ENCODE results near the gene MCF2.

MCF2 gene

DNA sequence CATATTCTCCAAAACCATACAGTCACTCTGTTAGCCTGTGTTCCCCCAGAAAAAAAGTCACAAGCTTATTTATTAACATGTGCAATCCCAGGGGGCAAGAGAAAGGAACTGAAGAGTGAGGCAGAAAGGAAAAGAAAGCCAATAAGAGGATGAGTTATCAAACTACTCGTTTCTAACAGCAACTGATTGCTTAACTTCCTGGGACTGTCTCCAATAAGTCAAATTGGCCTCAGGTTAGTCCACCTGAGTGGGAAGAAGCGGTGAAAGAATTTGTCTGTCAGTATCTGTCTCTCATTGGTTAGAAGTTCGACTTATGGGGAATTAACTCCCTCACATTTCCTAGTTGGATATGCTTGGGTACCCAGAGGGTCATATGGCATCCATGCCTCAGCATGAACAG is 163.4 kb downstream of the MCF2 start:
- Histone ChIP-seq H3K4me1 (ENCODE audit: insufficient read depth, insufficient read length) (no peaks in the 10 kb centered on the region), H3K27me3 (ENCODE audit: insufficient read depth, insufficient read length) (no peaks in the 10 kb centered on the region), H3K9me3 (ENCODE audit: insufficient read depth, low read length) (no peaks in the 10 kb centered on the region), H3K4me3 (ENCODE audit: insufficient read length, low read depth) (no peak overlapping the region), H3K9ac (ENCODE audit: insufficient read length, low read depth) (no peak overlapping the region), H3K36me3 (ENCODE audit: insufficient read depth, insufficient read length, low read length) (no peaks in the 10 kb centered on the region)
- no peak for DNase-seq (ENCODE audit: low read depth, low spot score)
- no peak for TF ChIP-seq SUZ12 (IDR thresholded peaks at IDR 0.05; ENCODE audit: extremely low read depth, insufficient read depth, insufficient read length)
- TF ChIP-seq ZNF274 (IDR thresholded peaks at IDR 0.05; ENCODE audit: low read depth, low read length): no peak
- TF ChIP-seq YY1 (IDR thresholded peaks at IDR 0.05; ENCODE audit: insufficient read depth, insufficient read length): no peak

DNA sequence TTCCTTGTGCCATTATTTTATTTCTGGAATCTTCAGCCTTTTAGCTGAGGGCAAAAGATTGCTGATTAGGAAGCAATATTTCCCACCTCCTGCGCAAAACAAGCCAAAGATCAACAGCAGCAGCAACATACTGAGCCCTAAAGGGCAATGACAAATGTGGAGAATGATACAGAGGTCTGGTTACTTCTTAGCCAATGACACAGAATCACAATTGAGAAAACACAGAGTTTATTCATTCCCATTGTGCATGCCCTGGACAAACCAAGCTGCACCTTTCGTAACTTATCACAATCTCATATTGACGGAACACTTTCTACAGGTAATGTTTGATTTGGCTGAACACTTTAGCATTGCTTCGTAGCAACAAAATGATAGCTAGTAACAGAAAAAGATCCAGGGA is 164.0 kb downstream of the MCF2 start:
- Histone ChIP-seq H3K9ac (ENCODE audit: insufficient read length, low read depth) (no peak overlapping the region), H3K9me3 (ENCODE audit: insufficient read depth, low read length) (no peaks in the 10 kb centered on the region), H3K36me3 (ENCODE audit: insufficient read depth, insufficient read length, low read length) (no peaks in the 10 kb centered on the region), H3K4me1 (ENCODE audit: insufficient read depth, insufficient read length) (no peaks in the 10 kb centered on the region), H3K4me3 (ENCODE audit: insufficient read length, low read depth) (no peak overlapping the region), H3K27me3 (ENCODE audit: insufficient read depth, insufficient read length) (no peaks in the 10 kb centered on the region)
- TF ChIP-seq ZNF274 (IDR thresholded peaks at IDR 0.05; ENCODE audit: low read depth, low read length): no peak
- TF ChIP-seq SUZ12 (IDR thresholded peaks at IDR 0.05; ENCODE audit: extremely low read depth, insufficient read depth, insufficient read length): no peak
- TF ChIP-seq YY1 (IDR thresholded peaks at IDR 0.05; ENCODE audit: insufficient read depth, insufficient read length): no peak
- DNase-seq (ENCODE audit: low read depth, low spot score): no peak

DNA sequence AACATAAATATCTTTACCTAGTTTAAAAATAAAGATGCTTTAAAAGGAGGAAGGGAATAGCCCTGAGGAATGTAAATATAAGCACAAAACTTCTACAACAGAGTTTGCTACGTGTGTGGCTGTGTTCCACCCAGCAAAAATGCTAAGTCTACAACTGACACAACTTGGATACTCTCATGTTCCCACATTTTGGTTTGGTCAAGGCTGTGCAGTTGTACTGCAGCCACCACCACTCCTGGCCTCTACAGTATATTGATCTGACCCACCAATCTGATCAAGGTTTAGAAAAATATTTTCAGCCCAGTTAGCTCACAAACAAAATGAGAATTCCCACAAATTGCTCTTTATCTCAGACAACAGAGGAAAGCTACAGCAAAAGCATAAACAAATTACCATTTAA is 165.3 kb downstream of the MCF2 start:
- Histone ChIP-seq H3K27me3 (ENCODE audit: insufficient read depth, insufficient read length) (no peaks in the 10 kb centered on the region), H3K9ac (ENCODE audit: insufficient read length, low read depth) (no peak overlapping the region)

DNA sequence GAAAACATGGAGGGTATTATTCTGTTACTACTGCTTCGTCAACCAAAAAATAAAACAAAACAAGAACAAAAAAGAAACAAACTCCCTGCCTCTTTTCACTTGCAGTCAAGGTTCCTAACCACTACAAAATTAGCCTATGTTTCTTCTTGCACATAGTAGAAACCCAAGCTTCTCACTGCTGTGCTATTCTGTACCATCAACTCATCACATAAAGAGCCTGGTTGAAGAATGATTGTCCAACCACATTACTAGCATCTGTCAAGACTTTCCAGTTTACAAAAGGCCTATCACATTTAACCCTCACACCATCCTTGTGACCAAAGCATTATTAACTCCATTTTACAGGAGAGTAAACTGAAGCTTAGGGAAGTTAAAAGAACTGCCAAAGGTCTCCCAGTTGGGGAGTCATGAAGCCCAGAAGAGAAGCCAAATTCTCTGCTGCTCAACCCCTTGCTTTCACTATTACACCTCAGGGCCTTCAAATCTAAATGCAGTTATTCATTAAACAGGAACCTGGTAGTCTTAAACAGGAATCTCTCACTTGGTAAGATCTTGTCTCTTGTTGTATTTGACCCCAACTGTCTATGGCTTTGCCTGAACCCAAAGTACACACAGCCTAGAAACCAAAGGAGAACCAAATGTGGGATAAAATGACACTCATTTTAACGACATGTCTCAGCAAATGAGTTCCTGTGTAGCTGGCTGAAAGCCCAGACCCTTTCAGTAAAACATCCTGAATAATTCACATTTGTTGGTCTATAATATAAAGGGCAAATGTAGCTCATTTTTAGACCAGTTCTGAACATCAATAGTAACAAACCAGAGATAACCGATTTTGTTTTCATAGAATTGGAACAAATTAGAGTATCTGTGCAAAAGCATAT is 168.8 kb downstream of the MCF2 start:
- Histone ChIP-seq H3K9me3 (ENCODE audit: insufficient read depth, low read length) (no peaks in the 10 kb centered on the region), H3K36me3 (ENCODE audit: insufficient read depth, insufficient read length, low read length) (no peaks in the 10 kb centered on the region), H3K4me1 (ENCODE audit: insufficient read depth, insufficient read length) (no peaks in the 10 kb centered on the region), H3K27me3 (ENCODE audit: insufficient read depth, insufficient read length) (no peaks in the 10 kb centered on the region), H3K9ac (ENCODE audit: insufficient read length, low read depth) (no peak overlapping the region), H3K4me3 (ENCODE audit: insufficient read length, low read depth) (no peak overlapping the region)
- DNase-seq (ENCODE audit: low read depth, low spot score): no peak
- no peak for TF ChIP-seq ZNF274 (IDR thresholded peaks at IDR 0.05; ENCODE audit: low read depth, low read length)
- TF ChIP-seq YY1 (IDR thresholded peaks at IDR 0.05; ENCODE audit: insufficient read depth, insufficient read length): no peak
- no peak for TF ChIP-seq SUZ12 (IDR thresholded peaks at IDR 0.05; ENCODE audit: extremely low read depth, insufficient read depth, insufficient read length)

More for the DNA sequence above, 165.3 kb downstream of the MCF2 start:
- no peak overlapping the region for H3K4me3 ChIP-seq (ENCODE audit: insufficient read length, low read depth)
- no peaks in the 10 kb centered on the region for H3K4me1 ChIP-seq (ENCODE audit: insufficient read depth, insufficient read length)
- no peak for DNase-seq (ENCODE audit: low read depth, low spot score)
- H3K9me3 ChIP-seq (ENCODE audit: insufficient read depth, low read length): no peaks in the 10 kb centered on the region
- TF ChIP-seq YY1 (IDR thresholded peaks at IDR 0.05; ENCODE audit: insufficient read depth, insufficient read length): no peak
- no peak for TF ChIP-seq SUZ12 (IDR thresholded peaks at IDR 0.05; ENCODE audit: extremely low read depth, insufficient read depth, insufficient read length)
- TF ChIP-seq ZNF274 (IDR thresholded peaks at IDR 0.05; ENCODE audit: low read depth, low read length): no peak
- H3K36me3 ChIP-seq (ENCODE audit: insufficient read depth, insufficient read length, low read length): no peaks in the 10 kb centered on the region

DNA sequence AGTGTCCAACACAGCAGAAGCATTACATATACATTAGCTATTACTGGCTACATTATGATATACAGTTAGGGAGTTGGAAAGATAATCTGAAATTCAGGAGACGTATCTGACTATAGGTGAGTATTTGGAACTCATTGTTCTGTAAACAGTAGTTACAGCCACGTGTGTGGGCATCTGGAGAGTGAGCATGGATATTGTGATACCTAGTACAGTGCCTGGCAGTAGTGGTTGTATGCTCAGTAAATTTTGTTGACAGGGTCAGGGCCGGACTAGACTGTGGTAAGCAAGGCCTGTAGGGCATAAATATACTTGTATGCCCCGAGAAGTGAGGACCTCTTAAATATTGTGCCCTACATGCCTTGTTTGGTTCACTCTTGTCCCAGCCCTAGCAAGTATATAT is 174.5 kb downstream of the MCF2 start:
- Histone ChIP-seq H3K9ac (ENCODE audit: insufficient read length, low read depth) (no peak overlapping the region), H3K9me3 (ENCODE audit: insufficient read depth, low read length) (no peaks in the 10 kb centered on the region), H3K27me3 (ENCODE audit: insufficient read depth, insufficient read length) (no peaks in the 10 kb centered on the region), H3K36me3 (ENCODE audit: insufficient read depth, insufficient read length, low read length) (no peaks in the 10 kb centered on the region), H3K4me1 (ENCODE audit: insufficient read depth, insufficient read length) (no peaks in the 10 kb centered on the region), H3K4me3 (ENCODE audit: insufficient read length, low read depth) (no peak overlapping the region)
- no peak for DNase-seq (ENCODE audit: low read depth, low spot score)
- no peak for TF ChIP-seq YY1 (IDR thresholded peaks at IDR 0.05; ENCODE audit: insufficient read depth, insufficient read length)
- TF ChIP-seq ZNF274 (IDR thresholded peaks at IDR 0.05; ENCODE audit: low read depth, low read length): no peak
- TF ChIP-seq SUZ12 (IDR thresholded peaks at IDR 0.05; ENCODE audit: extremely low read depth, insufficient read depth, insufficient read length): no peak

DNA sequence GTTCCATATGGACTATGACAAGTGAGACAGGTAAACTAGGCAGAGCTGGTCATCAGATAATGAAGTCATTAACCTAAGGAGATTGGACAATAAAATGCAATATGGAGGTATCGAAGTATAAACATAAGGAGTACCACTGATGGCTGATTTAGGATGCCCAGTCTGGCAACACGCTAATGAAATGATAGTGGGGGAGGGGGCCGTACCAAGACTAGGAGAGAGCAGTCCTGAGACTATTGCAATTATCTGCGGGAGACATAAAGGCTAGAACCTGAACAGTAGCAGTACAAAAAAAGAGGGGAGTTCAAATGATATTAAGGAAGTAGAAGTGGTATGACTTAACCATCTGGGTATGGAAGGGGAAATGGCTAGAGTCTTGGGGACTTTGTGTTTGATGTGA is 175.1 kb downstream of the MCF2 start:
- no peaks in the 10 kb centered on the region for H3K27me3 ChIP-seq (ENCODE audit: insufficient read depth, insufficient read length)
- H3K36me3 ChIP-seq (ENCODE audit: insufficient read depth, insufficient read length, low read length): no peaks in the 10 kb centered on the region
- no peak overlapping the region for H3K4me3 ChIP-seq (ENCODE audit: insufficient read length, low read depth)
- H3K9ac ChIP-seq (ENCODE audit: insufficient read length, low read depth): no peak overlapping the region
- no peaks in the 10 kb centered on the region for H3K4me1 ChIP-seq (ENCODE audit: insufficient read depth, insufficient read length)
- no peaks in the 10 kb centered on the region for H3K9me3 ChIP-seq (ENCODE audit: insufficient read depth, low read length)
- TF ChIP-seq SUZ12 (IDR thresholded peaks at IDR 0.05; ENCODE audit: extremely low read depth, insufficient read depth, insufficient read length) (no peak), ZNF274 (IDR thresholded peaks at IDR 0.05; ENCODE audit: low read depth, low read length) (no peak), YY1 (IDR thresholded peaks at IDR 0.05; ENCODE audit: insufficient read depth, insufficient read length) (no peak)
- no peak for DNase-seq (ENCODE audit: low read depth, low spot score)

Measured in NT2/D1 (cell line).